Activated CD4-positive, alpha-beta T cell treated with anti-CD3 and anti-CD28 coated beads for 36 hours (primary cell): ENCODE measurements around the gene DUSP6. TPM values are rescaled to one million over a fixed set of nuclear protein-coding genes. Genes with fewer than 3 reads are reported as not detected.

Source experiments
- ATAC-seq: fragments of 200-7000 bp; cut with Tn5 transposase; one replicate; pipeline ENCODE4 v1.10.0; 2021; ENCODE audit warnings: mild to moderate bottlenecking, moderate library complexity
- CTCF ChIA-PET: fragments of 350-600 bp; sonication (Branson Sonifier 250); formaldehyde crosslinking; loops from one replicate; lab custom pipeline; 2021; ENCODE audit warnings: antibody characterized with exemption; lab: Charles Lee
- POLR2A ChIA-PET: fragments of 350-600 bp; sonication (Branson Sonifier 250); formaldehyde crosslinking; loops from one replicate; lab custom pipeline; 2021; ENCODE audit warnings: antibody characterized with exemption, inconsistent platforms; lab: Charles Lee
- DNase-seq: peaks from one replicate; pipeline ENCODE4 v3.0.0-alpha.2; 2020
- H3K27ac Mint-ChIP-seq: one replicate; pipeline ENCODE4 v1.8.0; 2021; ENCODE audit warnings: mixed read lengths
- H3K27me3 Mint-ChIP-seq: one replicate; pipeline ENCODE4 v1.8.0; 2021; ENCODE audit warnings: mixed read lengths
- H3K36me3 Mint-ChIP-seq: one replicate; pipeline ENCODE4 v1.8.0; 2021; ENCODE audit warnings: low read depth, mixed read lengths
- H3K4me1 Mint-ChIP-seq: one replicate; pipeline ENCODE4 v1.8.0; 2021; ENCODE audit warnings: mixed read lengths
- H3K4me3 Mint-ChIP-seq: one replicate; pipeline ENCODE4 v1.8.0; 2021; ENCODE audit warnings: mild to moderate bottlenecking, moderate library complexity, mixed read lengths
- H3K9me3 Mint-ChIP-seq: one replicate; pipeline ENCODE4 v1.8.0; 2021; ENCODE audit warnings: low read depth, mixed read lengths
- intact Hi-C, 2 experiments: fragments of 100-400 bp; cut with DNase I in 1 of 2; cut with micrococcal nuclease in 1 of 2; formaldehyde crosslinking; loops; one replicate each; pipeline versions ENCODE4 v1.14.2 to v1.15.1; 2022 to 2024; cut with DNase I, micrococcal nuclease
- total RNA-seq, 2 experiments: library from RNA; stranded (reverse); gene quantifications; one replicate each; pipeline ENCODE4 v1.2.3, GENCODE V29; 2021

The DUSP6 gene
- total RNA-seq, 2 experiments from 2014 or later: 49.9 to 60.9 TPM

DNA sequence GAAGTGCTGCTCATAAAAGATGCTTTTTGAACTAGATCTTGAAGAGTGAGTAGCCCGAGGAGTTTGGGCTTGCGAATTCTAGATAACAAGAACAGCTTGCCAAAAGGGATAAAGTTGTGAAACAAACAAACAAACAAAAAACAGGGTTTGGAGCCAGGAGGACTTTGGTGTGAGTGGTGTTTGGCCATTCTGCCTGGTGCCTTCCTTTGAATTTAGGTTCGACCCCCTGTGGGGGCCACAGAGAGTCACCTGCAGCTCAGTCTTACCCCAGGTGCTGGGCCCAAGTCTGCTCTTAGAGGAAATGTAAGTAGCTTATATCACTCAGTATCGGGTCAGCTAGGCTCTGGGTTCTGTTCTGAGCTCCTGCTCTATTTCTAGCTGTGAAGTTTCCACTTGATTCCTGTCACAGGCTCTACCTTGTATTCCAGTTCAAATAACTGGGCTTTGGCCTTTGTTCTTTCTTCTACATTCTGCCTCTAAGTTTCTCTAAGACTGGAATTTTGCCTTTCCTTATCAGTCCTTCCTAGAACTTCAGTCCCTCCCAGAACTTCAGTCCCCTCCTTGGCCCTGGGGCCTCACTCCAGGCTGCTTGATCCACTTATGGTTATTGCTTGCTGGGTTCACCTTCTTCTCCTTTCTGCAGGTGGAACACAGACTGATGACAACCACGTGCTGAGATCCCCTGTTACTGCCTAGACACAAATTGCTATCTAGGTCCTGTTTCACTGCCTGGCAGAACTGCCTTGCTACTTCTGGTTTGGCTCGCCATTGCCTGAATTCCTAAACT, 20.5 kb upstream of the DUSP6 start:
- CTCF ChIA-PET: interaction anchor here (0.8 kb wide), 1 partner anchor 335 kb away, joined by 3 read pairs; no protein-coding TSS in a partner anchor
- no peaks in the 10 kb centered on the region for H3K27me3 Mint-ChIP-seq
- intact Hi-C loops: no loop called here
- no peaks in the 10 kb centered on the region for H3K36me3 Mint-ChIP-seq
- DNase-seq (no peak), ATAC-seq (no peak)
- H3K9me3 Mint-ChIP-seq: no peaks in the 10 kb centered on the region
- POLR2A ChIA-PET: no interaction called here
- H3K27ac Mint-ChIP-seq: no peak overlapping the region
- H3K4me1 Mint-ChIP-seq: peaks cover 22% of the 10 kb centered on the region
- H3K4me3 Mint-ChIP-seq: no peak overlapping the region

DNA sequence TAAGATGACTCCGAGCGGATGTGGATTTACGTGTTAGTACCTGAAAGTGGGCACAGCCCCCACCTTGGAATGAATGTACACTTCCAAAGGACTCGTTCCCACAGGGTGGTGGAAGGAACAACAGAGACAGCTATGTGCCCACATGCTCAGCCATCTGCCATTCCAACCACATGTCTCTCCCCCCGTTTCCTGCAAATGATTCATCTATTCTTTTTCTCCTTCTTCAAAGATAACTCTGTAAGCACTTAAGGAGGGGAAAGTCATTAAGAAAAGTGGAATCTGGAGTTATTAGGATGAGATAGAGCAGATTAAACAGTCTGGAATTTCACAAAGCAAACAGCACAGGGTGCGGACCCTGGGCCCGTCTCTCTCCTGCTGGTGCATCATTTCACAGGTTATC, 18.5 kb upstream of the DUSP6 start:
- Mint-ChIP-seq H3K4me3 (no peak overlapping the region), H3K27ac (no peak overlapping the region), H3K9me3 (no peaks in the 10 kb centered on the region), H3K27me3 (no peaks in the 10 kb centered on the region), H3K4me1 (peaks cover 10% of the 10 kb centered on the region), H3K36me3 (no peaks in the 10 kb centered on the region)
- CTCF ChIA-PET: interaction anchor here (1.0 kb wide), 1 partner anchor 74 kb away, joined by 3 read pairs; no protein-coding TSS in a partner anchor
- POLR2A ChIA-PET: no interaction called here
- intact Hi-C loops: no loop called here
- DNase-seq (no peak), ATAC-seq (no peak)

DNA sequence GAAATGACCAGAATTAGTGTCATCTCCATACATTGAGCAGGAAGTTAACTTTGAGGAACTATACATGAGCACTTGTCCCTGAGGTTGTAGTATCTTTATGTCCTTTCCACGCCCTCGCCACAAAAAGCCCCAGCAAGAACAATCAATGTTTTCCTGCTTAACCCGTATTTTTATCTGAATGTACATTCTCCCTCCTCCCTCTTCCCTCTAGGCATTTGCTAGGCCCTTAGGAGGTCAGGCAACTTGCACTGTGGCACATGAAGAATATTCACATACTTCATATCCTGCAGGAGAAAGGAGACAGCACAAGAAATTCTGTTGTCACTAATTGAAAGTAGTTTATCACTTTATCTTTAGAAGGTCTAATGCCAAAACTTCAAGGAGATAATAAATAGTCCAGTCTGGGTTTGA, 18.1 kb upstream of the DUSP6 start:
- intact Hi-C loops: no loop called here
- no peak overlapping the region for H3K27ac Mint-ChIP-seq
- ATAC-seq (no peak), DNase-seq (no peak)
- peaks cover 5% of the 10 kb centered on the region for H3K4me1 Mint-ChIP-seq
- H3K27me3 Mint-ChIP-seq: no peaks in the 10 kb centered on the region
- H3K9me3 Mint-ChIP-seq: no peaks in the 10 kb centered on the region
- ChIA-PET CTCF (no interaction called here), POLR2A (no interaction called here)
- no peaks in the 10 kb centered on the region for H3K36me3 Mint-ChIP-seq
- no peak overlapping the region for H3K4me3 Mint-ChIP-seq

DNA sequence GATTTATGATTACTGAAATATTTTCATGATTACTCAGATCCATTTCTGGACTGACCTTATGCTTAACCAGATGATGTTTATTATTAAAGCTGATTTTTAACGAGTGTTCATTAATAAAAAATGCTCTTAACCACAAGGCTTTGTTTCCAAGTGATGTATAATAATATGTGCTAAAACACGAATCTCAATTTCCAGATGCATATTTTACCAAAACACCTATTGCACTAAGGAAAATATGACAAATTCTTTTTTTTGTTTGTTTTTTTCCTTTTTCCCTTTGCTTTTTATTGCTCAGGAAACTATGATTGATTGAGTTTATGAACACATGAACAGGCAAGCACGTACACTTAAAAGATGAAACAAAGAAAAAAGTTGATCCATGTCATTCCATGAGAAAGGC, 16.9 kb upstream of the DUSP6 start:
- ATAC-seq: no peak
- CTCF ChIA-PET: no interaction called here
- H3K36me3 Mint-ChIP-seq: no peaks in the 10 kb centered on the region
- intact Hi-C loops: no loop called here
- H3K27me3 Mint-ChIP-seq: no peaks in the 10 kb centered on the region
- H3K4me3 Mint-ChIP-seq: no peak overlapping the region
- H3K4me1 Mint-ChIP-seq: peaks cover 5% of the 10 kb centered on the region
- no peak for DNase-seq
- POLR2A ChIA-PET: no interaction called here
- no peak overlapping the region for H3K27ac Mint-ChIP-seq
- no peaks in the 10 kb centered on the region for H3K9me3 Mint-ChIP-seq

DNA sequence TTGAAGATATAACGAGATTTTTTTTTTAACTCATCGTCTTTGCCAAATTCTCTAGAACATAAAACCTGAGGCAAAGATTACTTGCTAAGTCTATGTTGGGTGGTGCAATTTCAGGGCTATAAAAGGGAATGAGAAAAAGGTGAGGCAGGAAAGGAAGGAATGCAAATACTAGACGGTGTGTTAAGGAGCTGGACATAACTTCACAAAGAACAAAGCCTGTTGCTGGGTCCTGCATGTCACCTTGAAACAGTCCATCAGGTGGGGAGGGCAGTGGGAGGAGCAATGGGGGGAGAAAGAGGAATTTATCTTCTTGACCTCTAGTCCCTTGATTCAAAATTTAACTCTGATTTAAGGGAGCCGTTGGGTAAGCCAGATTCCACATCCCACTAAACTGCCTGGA, 16.1 kb upstream of the DUSP6 start:
- Mint-ChIP-seq H3K9me3 (no peaks in the 10 kb centered on the region), H3K4me1 (peaks cover 9% of the 10 kb centered on the region), H3K4me3 (no peak overlapping the region), H3K36me3 (no peaks in the 10 kb centered on the region), H3K27ac (no peak overlapping the region), H3K27me3 (no peaks in the 10 kb centered on the region)
- no peak for ATAC-seq
- ChIA-PET POLR2A (no interaction called here), CTCF (no interaction called here)
- no peak for DNase-seq
- intact Hi-C loops: no loop called here

DNA sequence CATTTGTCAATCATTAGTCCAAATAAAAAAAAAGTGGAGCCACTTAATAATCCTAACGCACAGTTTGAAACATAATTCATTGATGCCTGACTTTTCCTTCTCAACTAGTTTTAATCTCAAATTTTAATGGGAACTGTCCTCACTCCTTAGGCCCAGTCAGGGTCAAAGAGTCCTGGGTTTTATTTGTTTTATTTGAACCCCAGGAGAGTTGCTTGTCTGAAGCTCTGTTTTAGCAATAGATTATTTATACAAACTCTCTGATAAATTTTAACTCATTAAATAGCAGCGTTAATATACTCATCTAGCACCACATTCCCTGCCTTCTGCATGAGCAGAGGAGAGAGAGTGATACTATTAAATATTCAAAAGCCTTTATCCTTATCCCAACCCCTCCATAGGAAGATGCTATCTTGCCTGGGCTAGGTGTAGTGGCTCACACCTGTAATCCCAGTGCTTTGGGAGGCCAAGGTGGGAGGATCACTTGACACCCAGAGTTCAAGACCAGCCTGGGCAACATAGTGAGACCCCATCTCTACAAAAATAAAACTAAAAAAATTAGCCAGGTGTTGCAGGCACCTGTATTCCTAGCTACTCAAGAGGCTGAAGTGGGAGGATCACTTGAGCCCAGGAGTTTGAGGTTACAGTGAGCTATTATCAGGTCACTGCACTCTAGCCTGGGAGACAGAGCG, 14.5 kb upstream of the DUSP6 start:
- DNase-seq (no peak), ATAC-seq (no peak)
- Mint-ChIP-seq H3K27me3 (no peaks in the 10 kb centered on the region), H3K4me3 (no peak overlapping the region), H3K9me3 (no peaks in the 10 kb centered on the region), H3K36me3 (no peaks in the 10 kb centered on the region), H3K4me1 (peaks cover 15% of the 10 kb centered on the region), H3K27ac (no peak overlapping the region)
- ChIA-PET POLR2A (no interaction called here), CTCF (interaction anchor here (0.6 kb wide), 2 partner anchors 12 to 448 kb away, joined by 3 read pairs; no protein-coding TSS in a partner anchor)
- intact Hi-C loops: no loop called here

DNA sequence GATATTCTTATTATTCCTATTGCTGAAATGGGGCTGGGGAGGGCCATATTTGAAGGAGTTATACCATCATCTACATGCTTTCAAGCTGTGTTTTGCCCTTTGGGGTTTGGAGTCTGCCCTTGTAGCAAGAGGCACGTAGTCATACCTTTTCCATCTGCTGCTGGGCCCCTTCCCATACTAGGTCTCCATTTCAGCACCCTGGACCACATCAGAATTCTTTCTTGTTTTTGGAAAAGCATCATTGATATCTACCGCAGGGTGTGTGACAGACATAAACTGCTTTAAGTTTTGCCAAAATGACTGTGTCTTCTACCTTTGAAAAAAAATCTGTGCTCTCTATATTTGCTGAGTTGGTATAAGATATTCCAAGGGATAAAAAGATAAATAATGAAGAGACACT, 12.3 kb upstream of the DUSP6 start:
- no peaks in the 10 kb centered on the region for H3K9me3 Mint-ChIP-seq
- DNase-seq: no peak
- ChIA-PET POLR2A (no interaction called here), CTCF (interaction anchor here (2.1 kb wide), 1 partner anchor 10 kb away, joined by 5 read pairs; no protein-coding TSS in a partner anchor)
- no peaks in the 10 kb centered on the region for H3K36me3 Mint-ChIP-seq
- no peak overlapping the region for H3K27ac Mint-ChIP-seq
- ATAC-seq: no peak
- peaks cover 3% of the 10 kb centered on the region for H3K27me3 Mint-ChIP-seq
- peaks cover 10% of the 10 kb centered on the region for H3K4me1 Mint-ChIP-seq
- intact Hi-C loops: no loop called here
- no peak overlapping the region for H3K4me3 Mint-ChIP-seq

DNA sequence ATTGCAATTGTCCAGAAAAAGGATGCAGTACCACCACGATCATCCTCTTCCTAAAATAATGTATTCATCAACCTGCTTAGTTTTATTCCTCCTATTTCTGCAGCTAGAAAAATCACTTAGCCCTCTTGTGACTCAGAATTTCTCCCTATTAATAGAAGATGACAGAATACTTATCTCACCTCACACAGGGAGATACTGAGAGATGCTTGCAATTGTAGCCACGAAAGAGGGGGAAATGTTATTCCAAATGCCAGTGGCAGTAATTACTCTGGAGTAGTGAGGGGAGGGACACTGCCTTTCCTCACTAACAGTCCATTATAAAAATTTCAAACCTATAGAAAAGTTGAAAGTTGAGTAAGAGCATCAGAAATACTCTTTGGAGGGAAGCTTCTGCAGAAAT, 11.8 kb upstream of the DUSP6 start:
- H3K36me3 Mint-ChIP-seq: no peaks in the 10 kb centered on the region
- POLR2A ChIA-PET: no interaction called here
- no peaks in the 10 kb centered on the region for H3K9me3 Mint-ChIP-seq
- H3K27me3 Mint-ChIP-seq: peaks cover 3% of the 10 kb centered on the region
- intact Hi-C loops: no loop called here
- H3K4me1 Mint-ChIP-seq: peaks cover 10% of the 10 kb centered on the region
- CTCF ChIA-PET: interaction anchor here (2.1 kb wide), 1 partner anchor 10 kb away, joined by 5 read pairs; no protein-coding TSS in a partner anchor
- H3K4me3 Mint-ChIP-seq: no peak overlapping the region
- ATAC-seq (no peak), DNase-seq (no peak)
- H3K27ac Mint-ChIP-seq: no peak overlapping the region

DNA sequence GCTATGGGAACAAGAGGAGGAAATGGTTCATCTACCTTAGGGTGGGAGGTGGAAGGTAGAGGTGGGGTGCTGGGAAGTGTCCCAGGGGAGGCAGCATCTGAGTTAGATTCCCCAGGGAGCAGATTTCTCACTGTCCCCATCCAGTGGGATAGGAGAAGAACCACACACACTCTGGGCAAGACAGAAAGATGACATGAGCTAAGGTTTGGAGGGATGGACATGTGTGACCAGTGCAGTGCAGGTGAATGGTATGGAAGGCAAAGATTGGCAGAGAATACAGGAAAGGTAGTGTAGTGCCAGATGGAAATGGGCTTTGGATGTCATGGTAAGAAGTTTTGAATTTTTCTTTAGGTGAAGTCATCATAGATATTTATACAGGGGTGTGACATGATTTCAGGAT, 11.3 kb upstream of the DUSP6 start:
- ChIA-PET POLR2A (no interaction called here), CTCF (interaction anchor here (0.9 to 2.1 kb wide), 3 partner anchors 9 to 120 kb away, joined by 3 to 5 read pairs (median 3); no protein-coding TSS in a partner anchor)
- Mint-ChIP-seq H3K4me1 (peaks cover 10% of the 10 kb centered on the region), H3K9me3 (no peaks in the 10 kb centered on the region), H3K4me3 (no peak overlapping the region), H3K27me3 (peaks cover 3% of the 10 kb centered on the region), H3K36me3 (no peaks in the 10 kb centered on the region), H3K27ac (peak overlapping the region; percentile 21)
- intact Hi-C loops: no loop called here
- ATAC-seq (no peak), DNase-seq (no peak)

DNA sequence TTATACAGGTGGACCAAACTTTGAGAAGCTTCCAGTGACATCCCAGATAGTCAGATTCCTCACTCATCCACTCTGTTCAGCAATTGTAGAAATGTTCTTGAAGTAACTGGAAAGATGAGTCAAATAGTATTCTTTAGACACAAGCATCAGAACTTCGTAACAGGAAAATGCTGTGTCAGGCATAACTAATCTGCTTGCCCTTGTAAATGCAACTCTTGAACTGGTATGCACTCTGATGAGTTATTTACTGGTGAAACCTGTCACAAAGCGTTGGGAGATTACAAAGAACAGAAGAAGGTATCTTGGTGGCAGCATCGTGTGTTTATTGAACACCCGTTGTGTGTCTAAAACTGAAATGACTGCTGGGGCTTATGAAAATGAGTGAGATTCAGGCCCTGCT, 10.8 kb upstream of the DUSP6 start:
- peaks cover 10% of the 10 kb centered on the region for H3K4me1 Mint-ChIP-seq
- H3K36me3 Mint-ChIP-seq: no peaks in the 10 kb centered on the region
- DNase-seq: no peak
- intact Hi-C loops: no loop called here
- H3K27ac Mint-ChIP-seq: peak overlapping the region; percentile 24
- H3K27me3 Mint-ChIP-seq: peaks cover 5% of the 10 kb centered on the region
- ATAC-seq: peak; percentile 93
- H3K9me3 Mint-ChIP-seq: no peaks in the 10 kb centered on the region
- POLR2A ChIA-PET: no interaction called here
- CTCF ChIA-PET: interaction anchor here (0.9 to 1.1 kb wide), 2 partner anchors 16 to 119 kb away, joined by 3 read pairs; no protein-coding TSS in a partner anchor
- H3K4me3 Mint-ChIP-seq: no peak overlapping the region

DNA sequence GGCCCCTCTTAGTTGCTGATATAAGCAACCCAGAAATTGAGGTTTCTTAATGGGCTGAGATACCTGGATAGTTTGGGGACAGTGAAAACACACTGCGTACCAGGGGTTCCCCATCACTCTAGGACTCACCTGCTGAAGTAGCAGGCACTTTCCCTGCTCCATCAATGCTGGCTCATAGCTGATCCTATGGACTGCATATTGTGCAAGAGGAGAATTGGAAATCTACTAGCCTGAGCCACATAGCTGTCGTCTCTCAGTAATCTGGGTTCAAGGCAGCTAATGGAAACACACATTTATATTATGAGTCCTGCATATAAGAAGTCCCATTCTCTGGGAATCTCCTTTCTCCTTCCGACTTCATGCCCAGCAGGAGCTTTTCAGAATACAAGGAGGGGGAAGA, 7.3 kb upstream of the DUSP6 start:
- Mint-ChIP-seq H3K4me3 (no peak overlapping the region), H3K36me3 (no peaks in the 10 kb centered on the region), H3K4me1 (peaks cover 22% of the 10 kb centered on the region), H3K9me3 (no peaks in the 10 kb centered on the region), H3K27me3 (peaks cover 5% of the 10 kb centered on the region), H3K27ac (no peak overlapping the region)
- ATAC-seq (no peak), DNase-seq (no peak)
- ChIA-PET CTCF (interaction anchor here (1.0 to 1.2 kb wide), 2 partner anchors 335 to 342 kb away, joined by 3 read pairs; no protein-coding TSS in a partner anchor), POLR2A (no interaction called here)
- intact Hi-C loops: no loop called here
